ENCODE measurements around the gene GOLIM4.
"Not testable (repeated sequence)": the region's sequence is repeated elsewhere in the genome, so short reads cannot be mapped to it uniquely, and the experiment has no call there.

The GOLIM4 gene

DNA sequence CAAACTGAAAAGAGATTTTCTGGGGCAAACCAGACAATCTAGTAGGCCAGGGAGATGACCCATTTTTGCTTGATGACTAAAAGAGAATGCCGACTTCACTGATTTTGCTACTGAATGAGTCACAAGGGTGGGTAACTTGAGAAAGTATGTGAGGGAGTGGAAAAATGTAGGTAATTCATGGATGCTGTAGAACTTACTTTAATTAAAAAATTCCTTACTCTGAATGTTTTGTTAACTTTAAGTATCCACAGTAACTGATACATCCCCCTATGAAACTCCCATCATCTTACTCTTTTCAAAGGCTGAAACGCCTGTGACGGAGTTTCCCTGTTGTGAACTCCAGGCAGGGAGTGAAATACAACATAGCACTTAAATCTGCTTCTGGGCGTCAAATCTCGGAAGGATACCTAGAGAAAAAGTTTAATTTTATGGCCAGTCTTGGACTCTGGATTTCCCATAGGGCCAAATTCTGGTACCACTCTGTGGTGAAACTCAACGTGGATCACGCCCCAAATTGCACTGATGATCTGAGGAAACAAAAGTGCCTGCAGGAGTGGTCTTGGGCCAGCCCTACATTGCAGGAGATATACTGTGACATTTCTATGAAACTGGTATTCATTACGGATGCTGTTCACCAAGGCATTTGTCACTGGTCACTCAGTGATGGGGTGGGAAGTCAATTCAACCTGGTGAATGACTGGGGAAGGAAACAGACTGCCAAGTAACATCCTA, 24.0 kb downstream of the GOLIM4 start:
- DNase-seq = no peak

GRCh38 chr3:168070919-168071318, 24.8 kb downstream of the GOLIM4 start:
- DNase-seq = no peak

DNA sequence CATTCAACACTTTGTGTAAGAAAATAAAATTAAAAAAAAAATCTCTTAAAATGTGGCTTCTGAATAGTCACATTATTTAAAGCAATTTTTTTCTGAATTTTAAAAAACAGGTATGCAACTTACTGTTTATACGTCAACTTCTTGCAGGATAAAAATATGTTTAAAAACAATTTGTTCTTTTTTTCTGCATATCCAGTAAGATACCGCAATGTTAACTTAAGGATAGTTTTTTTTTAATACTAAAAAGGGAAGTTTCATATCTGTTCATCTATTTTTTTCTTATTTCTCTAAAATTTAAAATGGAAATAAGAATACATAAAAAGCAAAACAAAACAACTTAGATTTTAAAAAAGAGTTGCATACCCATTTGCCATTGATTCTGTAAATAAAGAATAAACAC, 27.4 kb downstream of the GOLIM4 start:
- no peak for DNase-seq

DNA sequence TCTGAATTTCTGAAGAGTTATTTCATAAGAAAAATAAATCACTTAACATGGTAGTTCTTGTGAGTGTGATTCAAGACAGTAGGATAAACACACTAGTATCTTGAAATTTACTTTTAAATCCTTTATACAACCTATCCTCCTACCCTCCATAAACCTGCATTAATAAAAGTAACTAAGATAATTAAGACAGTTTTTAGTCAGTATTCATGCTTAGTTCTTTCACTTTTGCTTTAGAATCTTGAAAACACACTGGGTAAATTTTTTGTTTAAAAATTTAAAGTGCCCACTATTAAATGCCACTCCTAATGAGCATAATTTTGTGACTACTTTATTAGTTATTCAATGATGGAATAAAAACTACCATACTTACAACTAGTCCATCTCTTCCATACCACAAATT, 28.8 kb downstream of the GOLIM4 start:
- DNase-seq = no peak

DNA sequence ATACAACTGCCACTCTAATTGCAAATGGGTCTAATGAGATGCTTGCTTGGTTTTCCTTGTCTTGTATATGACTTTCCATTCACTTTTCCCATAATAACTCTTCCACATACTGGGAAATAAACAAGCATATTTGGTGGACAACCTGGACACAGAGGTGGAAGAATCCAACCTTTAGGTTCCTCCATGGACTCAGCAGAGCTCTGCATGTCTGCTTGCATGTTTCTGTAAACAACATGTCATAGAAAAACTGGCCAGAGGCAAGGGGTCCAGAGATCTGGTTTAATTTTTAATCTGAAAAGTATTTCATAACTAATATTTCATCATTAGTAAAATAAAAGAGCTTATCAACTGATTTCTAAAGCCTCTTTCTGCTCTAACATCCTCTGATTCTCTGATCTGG, 30.2 kb downstream of the GOLIM4 start:
- DNase-seq = no peak

DNA sequence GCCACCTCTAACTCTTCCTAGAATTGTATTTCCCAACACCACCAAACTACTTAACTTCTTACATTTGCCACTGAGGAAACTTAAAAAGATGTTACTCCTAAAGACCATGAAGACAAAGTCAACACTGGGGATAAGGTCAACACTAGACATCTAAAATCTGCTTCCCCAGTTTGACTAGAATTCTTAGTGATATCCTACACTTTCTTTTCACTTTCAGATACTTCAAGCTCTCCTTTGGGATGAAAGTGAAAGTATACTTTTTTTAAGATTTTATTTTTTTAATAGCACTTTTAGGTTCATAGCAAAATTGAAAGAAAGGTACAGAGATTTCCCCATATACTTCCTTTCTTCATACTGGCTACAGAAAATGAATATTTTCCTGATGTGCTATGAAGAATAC, 32.6 kb downstream of the GOLIM4 start:
- no peak for DNase-seq

DNA sequence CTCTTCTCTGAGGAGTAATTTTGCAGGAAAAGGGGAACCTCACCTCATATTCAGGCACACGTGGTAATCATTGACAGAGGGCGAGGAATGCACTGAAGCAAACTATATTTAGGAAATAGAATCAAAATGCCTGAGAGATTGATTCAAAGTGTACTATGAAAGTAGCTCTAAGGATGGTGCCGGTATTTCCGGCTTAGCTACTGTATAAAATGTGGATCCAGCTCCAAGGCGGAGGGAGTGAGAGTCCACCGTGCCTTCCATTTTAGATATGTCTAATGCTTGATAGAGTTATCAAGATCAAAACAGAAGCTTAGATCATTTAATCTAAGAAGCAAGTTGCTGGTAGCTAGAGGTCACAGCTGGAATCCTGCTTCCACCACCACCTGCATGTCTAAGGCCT, 33.0 kb downstream of the GOLIM4 start:
- DNase-seq = no peak

- peak; percentile 5 for DNase-seq
Observed at GRCh38 chr3:168061332-168061996, 34.3 kb downstream of the GOLIM4 start.

- DNase-seq = no peak
Observed at GRCh38 chr3:168060317-168060716, 35.4 kb downstream of the GOLIM4 start.

DNA sequence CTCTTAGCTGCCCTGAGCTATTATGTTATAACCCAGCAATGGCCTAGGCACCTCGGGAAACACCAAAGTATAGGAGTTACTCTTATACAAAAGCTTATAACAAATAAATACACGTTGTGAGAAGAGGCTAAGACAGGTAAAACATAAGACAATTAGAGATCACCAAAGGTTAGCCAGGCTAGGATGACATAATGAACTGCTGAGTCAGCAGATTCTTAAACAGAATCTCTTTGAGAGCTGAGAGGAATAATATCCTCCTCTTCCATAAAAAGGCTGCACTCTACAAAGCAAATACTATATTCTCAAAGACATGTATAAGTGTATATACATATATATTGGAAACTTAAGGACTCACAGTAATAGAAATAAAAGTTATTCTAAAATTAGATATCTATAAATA, 37.2 kb downstream of the GOLIM4 start:
- DNase-seq = no peak

GRCh38 chr3:168056398-168057230, 39.1 kb downstream of the GOLIM4 start:
- not testable (repeated sequence) for DNase-seq

DNA sequence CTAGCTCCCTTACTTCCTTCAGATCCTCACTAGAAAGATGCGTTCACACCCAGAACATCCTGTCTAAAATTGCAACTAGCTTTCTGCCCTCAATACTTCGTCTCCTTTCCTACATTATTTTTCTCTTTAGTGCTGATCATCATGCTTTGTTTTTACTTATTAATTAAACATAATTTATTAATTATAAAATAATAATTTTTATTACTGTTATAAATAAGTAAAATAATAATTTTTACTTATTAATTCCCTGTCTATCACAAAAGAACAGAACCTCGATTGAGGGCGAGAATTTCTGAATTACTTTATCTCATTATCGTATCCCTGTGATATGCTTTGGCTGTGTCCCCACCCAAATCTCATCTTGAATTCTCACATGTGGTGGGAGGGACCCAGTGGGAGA, 41.3 kb downstream of the GOLIM4 start:
- no peak for DNase-seq

DNA sequence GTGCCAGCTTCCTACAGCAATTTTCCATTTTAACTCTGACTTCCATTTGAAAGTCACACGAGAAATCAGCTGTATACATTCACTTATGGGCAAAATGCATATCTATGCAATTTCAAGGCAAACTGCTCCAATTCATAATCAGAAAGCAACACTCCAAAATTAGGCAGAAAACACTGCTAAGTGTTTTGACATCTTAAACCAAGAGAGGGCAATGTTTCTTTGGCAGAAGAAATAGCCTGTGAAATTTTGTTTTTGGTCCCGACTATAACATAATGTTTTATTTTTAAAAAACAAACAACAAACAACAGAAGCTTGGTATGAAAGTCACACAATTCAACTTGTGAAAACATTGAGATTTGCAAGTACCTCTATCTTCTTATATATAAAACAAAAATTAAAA, 42.6 kb downstream of the GOLIM4 start:
- no peak for DNase-seq

DNA sequence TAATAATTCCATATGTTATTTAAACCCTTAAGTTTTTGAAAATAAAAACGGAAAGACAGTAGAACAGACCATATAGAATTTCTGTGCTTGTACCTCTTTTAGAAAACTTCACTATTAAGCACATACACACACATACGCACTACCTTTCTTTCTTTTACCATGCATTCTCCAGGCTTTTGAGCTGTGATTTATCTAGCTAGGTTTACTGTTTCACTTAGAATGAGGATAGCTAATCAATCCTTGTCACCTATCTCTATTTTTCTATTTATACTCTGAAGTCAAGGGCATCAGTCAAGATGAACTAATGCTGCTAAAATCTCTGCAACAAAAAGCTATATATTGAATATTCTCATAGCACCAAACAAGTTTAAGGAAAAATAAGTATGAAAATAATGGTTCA, 43.2 kb downstream of the GOLIM4 start:
- DNase-seq = no peak

DNA sequence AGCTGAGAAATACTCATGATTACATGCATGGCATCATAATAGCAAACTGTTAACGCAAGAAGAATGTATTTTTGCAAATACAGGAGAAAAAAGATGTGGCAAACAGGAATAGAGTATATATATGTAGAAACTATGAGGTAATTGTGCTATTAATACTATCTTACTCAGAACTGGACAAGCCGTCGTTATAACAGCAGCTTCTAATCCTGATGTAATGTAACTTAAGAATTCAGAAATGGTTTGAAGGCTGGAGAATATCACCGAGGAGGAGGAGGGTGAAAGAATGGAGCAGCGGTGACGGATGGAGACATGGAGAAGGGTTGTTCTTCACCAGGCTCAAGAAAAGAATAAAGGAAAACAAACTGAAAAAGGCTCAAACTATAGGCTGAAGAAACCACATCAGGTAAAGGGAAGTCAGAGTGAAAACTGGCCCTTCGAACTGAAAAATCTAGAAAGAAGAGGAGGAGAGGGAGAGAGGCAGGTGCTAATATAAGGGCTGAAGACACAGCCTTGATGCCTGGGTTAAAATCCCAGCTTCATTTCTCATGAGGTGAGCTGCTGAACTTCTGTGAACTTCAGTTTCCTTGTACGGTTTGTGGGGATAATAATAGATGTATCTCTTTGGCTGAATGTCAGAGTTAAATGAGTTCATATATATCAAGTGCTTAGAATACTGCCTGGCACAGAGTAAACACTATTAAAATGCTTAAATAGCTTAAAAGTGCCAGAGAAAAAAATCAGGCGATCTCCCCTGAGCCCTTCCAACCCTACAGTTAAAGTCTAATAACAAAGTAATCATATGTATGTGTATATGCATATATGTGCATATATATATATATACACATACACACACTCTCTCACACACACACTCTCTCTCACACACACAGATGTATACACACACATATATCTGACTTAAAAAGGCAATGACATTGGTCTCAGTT, 43.9 kb downstream of the GOLIM4 start:
- no peak for DNase-seq

GRCh38 chr3:168051070-168051469, 44.7 kb downstream of the GOLIM4 start:
- DNase-seq = no peak

- DNase-seq = no peak
Observed at GRCh38 chr3:168049367-168049974, 46.3 kb downstream of the GOLIM4 start.

GRCh38 chr3:168048414-168049330, 47.1 kb downstream of the GOLIM4 start:
- no peak for DNase-seq

DNA sequence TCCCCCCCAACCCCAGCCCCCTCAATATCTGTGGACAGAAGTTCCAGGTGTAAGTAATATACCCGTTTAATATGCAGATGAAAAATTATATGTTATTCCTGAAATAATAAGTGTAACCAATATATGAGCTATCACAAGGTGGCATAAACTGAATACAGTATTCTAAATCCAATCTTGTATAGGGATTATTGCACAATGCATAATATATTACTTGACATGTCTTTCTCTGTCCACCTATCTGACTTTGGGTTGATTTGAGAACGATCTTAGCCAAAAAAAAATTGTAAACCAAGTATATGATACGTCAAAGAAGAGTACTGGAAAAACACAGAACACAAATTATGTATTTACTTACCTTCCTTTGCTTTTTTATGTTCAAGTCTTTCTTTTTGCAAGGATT, 47.8 kb downstream of the GOLIM4 start:
- DNase-seq = no peak

DNA sequence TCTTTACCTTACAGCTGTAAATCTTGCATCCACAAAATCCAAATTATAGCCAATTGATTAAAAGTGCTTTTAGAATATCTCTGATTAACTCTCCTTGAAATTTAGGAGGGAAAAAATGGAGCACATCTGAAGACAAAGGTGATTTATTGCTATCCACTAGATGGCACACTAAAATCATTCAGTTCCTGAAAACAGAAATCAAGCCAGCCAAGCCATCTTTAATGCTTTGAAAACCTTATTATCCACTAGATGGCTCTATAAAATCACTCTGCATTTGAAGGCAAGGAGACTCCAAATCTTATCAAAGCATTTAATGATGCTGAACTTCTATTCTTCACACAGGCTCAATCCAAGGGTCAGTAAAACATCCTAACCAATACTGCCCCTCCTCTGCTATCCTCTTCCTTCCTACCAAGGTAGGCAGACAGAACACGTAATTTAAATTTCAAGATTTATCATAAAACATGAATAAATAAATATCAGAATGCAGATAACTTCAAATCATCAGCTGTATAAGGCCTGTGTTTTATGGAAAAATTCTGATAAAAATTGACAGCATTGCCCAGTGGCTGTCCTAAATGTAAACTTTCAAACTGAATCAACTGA, 48.4 kb downstream of the GOLIM4 start:
- no peak for DNase-seq

DNA sequence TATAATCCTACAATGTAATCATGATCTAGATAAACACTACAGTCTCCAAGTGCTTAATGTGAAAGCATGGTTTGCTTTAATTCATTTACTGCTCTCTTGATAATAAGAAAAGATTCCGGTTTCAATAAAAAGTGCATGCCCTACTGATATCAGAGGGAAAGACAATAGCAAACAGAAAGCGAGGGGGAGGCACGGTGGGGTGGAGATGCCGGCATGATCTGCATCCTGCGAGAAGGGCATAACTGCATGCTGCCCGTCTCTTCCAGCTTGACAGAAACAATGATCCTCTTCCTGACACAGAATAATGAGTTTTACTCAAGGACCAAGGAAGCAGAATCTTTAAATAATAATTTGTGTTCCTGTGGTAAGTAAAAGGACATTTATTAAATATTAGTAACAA, 51.7 kb downstream of the GOLIM4 start:
- no peak for DNase-seq
